Heart left ventricle (tissue), 16 donors: ENCODE results near the gene TLE4. TPM values are rescaled to one million over a fixed set of nuclear protein-coding genes. Genes with fewer than 3 reads are reported as not detected.

ENCODE experiments used
- ATAC-seq, 4 donors: fragments of 200-7000 bp; cut with Tn5 transposase; one replicate each; pipeline ENCODE4 v1.9.1; 2020 to 2022; ENCODE audit warnings: moderate library complexity in 4 of 4, mild to moderate bottlenecking in 3 of 4, moderate number of reproducible peaks in 1 of 4
- DNase-seq, 5 donors: peaks; one replicate each; pipeline ENCODE4 v3.0.0-alpha.2; 2020
- H3K27ac ChIP-seq, 12 donors: fragments of 200-600 bp; sonication (generic) in 4 of 12; one replicate each; pipeline versions ENCODE4 v1.5.0 to v1.8.0; 2016 to 2022; ENCODE audit warnings: mild to moderate bottlenecking in 2 of 12
- H3K27me3 ChIP-seq, 9 donors: fragments of 200-600 bp; sonication (generic) in 2 of 9; one replicate each; pipeline versions ENCODE4 v1.5.1 to v1.8.0; 2016 to 2022; ENCODE audit warnings: mild to moderate bottlenecking in 3 of 9
- H3K36me3 ChIP-seq, 9 donors: fragments of 200-600 bp; sonication (generic) in 2 of 9; one replicate each; pipeline versions ENCODE4 v1.5.0 to v1.8.0; 2018 to 2022; ENCODE audit warnings: mild to moderate bottlenecking in 2 of 9
- H3K4me1 ChIP-seq, 12 donors: fragments of 200-600 bp; sonication (generic) in 4 of 12; one replicate each; pipeline versions ENCODE4 v1.5.0 to v1.8.0; 2016 to 2022; ENCODE audit warnings: mild to moderate bottlenecking in 3 of 12
- H3K4me3 ChIP-seq, 12 donors: fragments of 200-600 bp; sonication (generic) in 4 of 12; one replicate each; pipeline versions ENCODE4 v1.5.0 to v1.8.0; 2017 to 2022; ENCODE audit warnings: mild to moderate bottlenecking in 9 of 12, moderate library complexity in 4 of 12
- H3K9me3 ChIP-seq, 12 donors: fragments of 200-600 bp; sonication (generic) in 4 of 12; one replicate each; pipeline versions ENCODE4 v1.5.0 to v1.8.0; 2016 to 2022; ENCODE audit warnings: mild to moderate bottlenecking in 1 of 12
- CTCF ChIP-seq, 12 donors: fragments of 200-600 bp; sonication (generic) in 4 of 12; IDR thresholded peaks; one replicate each; pipeline versions ENCODE4 v1.5.0 to v1.8.0; 2018 to 2022; ENCODE audit warnings: antibody characterized with exemption in 12 of 12, mild to moderate bottlenecking in 5 of 12
- POLR2A ChIP-seq, 2 donors: fragments of 450-650 bp; IDR thresholded peaks; one replicate each; pipeline ENCODE4 v1.6.1; 2017; ENCODE audit warnings: antibody characterized with exemption in 2 of 2, mild to moderate bottlenecking in 2 of 2, moderate library complexity in 2 of 2
- WGBS, 4 donors: extraction: QIAGEN DNeasy Blood & Tissue Kit in 2 of 4; methylation state at CpG; one replicate each; pipeline versions ENCODE4 v1.1.5 to v1.1.7; 2013 to 2018; 5-methylcytosine and 5-hydroxymethylcytosine counted together
- intact Hi-C, 10 donors: fragments of 100-400 bp; cut with DNase I; formaldehyde crosslinking; loops; one replicate each; pipeline versions ENCODE4 v1.11.1 to v1.14.2; 2022
- polyA plus RNA-seq, 2 donors: library from polyadenylated mRNA; stranded (reverse); fragments of 200-250 nt; gene quantifications; one replicate each; pipeline ENCODE4 v1.2.3, GENCODE V29; 2013
- total RNA-seq, 9 donors: library from RNA; depleted of rRNA in 2 of 9; stranded (reverse); fragments of >200 nt in 2 of 9; fragmentation: NEBNext Ultra II Directional in 3 of 9; extraction: Animal tissue kit (Norgen Biotek cat#: 25700) in 3 of 9; gene quantifications; one replicate each; pipeline versions ENCODE4 v1.1.0 to v1.2.4, GENCODE V29; 2016 to 2023
- donor health status: ischemic (EF 13 %, LVEDD 7.1; RV severe dilation, severe dysfunction).
- donor health status: healthy with polysubstance abuse.
- donor health status: DM: no; HTN: yes; CAD: no.
- donor health status: DM: no; HTN: no; CAD: no.
- donor health status: ischemic (EF 25% LVEDD 6.9; RV normal size, moderate dysfunction).
- donor health status: ischemic (EF 25% LVEDD 5.7; RV mildly dilated, moderate dysfunction).
- donor health status: healthy.
- donor health status: DM: yes; HTN: yes; CAD: no.
- donor health status: ischemic (EF 35%, LVEDD 5.7; RV mildly dilated, moderate dysfunction).
- donor health status: nonischemic (EF 11% LVEDD 7.7; RV severe dilation, severe dysfunction).
- donor health status: DM: yes; HTN: yes; CAD: no.
- donor health status: PGD.
- donor health status: ischemic (EF 29% LVEDD 5.4; RV normal size, mild dysfunction).
- donor health status: nonischemic (EF 23%, LVEDD 6.1; RV moderate dilation, normal function).

Gene TLE4
- total and polyA plus RNA-seq, 11 donors = 3.7 to 23.9 (median 13.8) TPM

GRCh38 chr9:79623799-79624721 lies 52.3 kb downstream of the TLE4 start:
- TF ChIP-seq CTCF (IDR thresholded peaks at IDR 0.05) = no peak
- no peak for TF ChIP-seq POLR2A (IDR thresholded peaks at IDR 0.05)
- 60 to 73% (median 70%) methylated on average over 6 of the region's 6 CpGs for WGBS, 4 donors
- ATAC-seq = peak; percentile 67 to 93 (median 89)
- no peaks in the 10 kb centered on the region for H3K27me3 ChIP-seq
- no peaks in the 10 kb centered on the region for H3K9me3 ChIP-seq
- H3K4me3 ChIP-seq = peak overlapping the region in 1 of 12 donors; percentile 10
- H3K4me1 ChIP-seq = peaks cover 0 to 22% (median 6%) of the 10 kb centered on the region in 12 donors
- DNase-seq = peak; percentile 36 to 63 (median 50)
- intact Hi-C loops = no loop called here
- H3K36me3 ChIP-seq = no peaks in the 10 kb centered on the region
- peak overlapping the region in 9 of 12 donors; percentile 6 to 78 (median 16) for H3K27ac ChIP-seq

DNA sequence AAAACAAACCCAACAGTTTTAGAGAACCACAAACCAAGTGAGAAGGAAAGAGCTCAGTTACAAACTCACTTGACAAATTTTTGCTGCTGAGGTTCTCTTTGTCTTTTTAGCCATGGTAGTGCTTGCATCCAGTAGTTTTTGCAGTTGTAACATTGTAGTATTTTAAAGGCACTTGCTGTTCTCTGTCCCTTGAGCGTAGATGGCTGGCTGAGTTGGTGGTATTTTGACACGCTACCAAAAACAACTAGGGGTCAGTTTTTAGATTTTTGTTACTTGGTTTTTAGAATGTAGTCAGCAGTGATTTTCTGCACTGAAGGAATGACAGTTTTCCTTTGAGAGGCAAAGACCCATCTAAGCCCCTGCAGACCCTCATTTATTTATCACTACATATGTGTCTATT lies 58.0 kb downstream of the TLE4 start:
- 91 to 94% (median 93%) methylated on average over 2 of the region's 2 CpGs for WGBS, 4 donors
- intact Hi-C loops = no loop called here
- Histone ChIP-seq H3K4me3 (no peak overlapping the region), H3K36me3 (no peaks in the 10 kb centered on the region), H3K27ac (no peak overlapping the region), H3K4me1 (peaks cover 0 to 12% (median under 1%) of the 10 kb centered on the region in 12 donors), H3K27me3 (no peaks in the 10 kb centered on the region), H3K9me3 (no peaks in the 10 kb centered on the region)
- TF ChIP-seq CTCF (IDR thresholded peaks at IDR 0.05) (no peak), POLR2A (IDR thresholded peaks at IDR 0.05) (no peak)
- ATAC-seq = no peak
- DNase-seq = no peak

GRCh38 chr9:79630521-79631403 lies 59.0 kb downstream of the TLE4 start:
- Histone ChIP-seq H3K27me3 (no peaks in the 10 kb centered on the region), H3K4me1 (peaks cover 0 to 7% (median 0%) of the 10 kb centered on the region in 12 donors), H3K9me3 (no peaks in the 10 kb centered on the region), H3K4me3 (no peak overlapping the region), H3K27ac (no peak overlapping the region), H3K36me3 (no peaks in the 10 kb centered on the region)
- intact Hi-C loops = no loop called here
- TF ChIP-seq CTCF (IDR thresholded peaks at IDR 0.05) (no peak), POLR2A (IDR thresholded peaks at IDR 0.05) (no peak)
- ATAC-seq = no peak
- DNase-seq = no peak
- 86 to 88% (median 87%) methylated on average over 5 of the region's 5 CpGs for WGBS, 4 donors

GRCh38 chr9:79632060-79632459 lies 60.3 kb downstream of the TLE4 start:
- TF ChIP-seq POLR2A (IDR thresholded peaks at IDR 0.05) (no peak), CTCF (IDR thresholded peaks at IDR 0.05) (no peak)
- Histone ChIP-seq H3K27ac (no peak overlapping the region), H3K9me3 (no peaks in the 10 kb centered on the region), H3K4me3 (no peak overlapping the region), H3K4me1 (peaks cover 0 to 7% (median 0%) of the 10 kb centered on the region in 12 donors), H3K36me3 (no peaks in the 10 kb centered on the region), H3K27me3 (no peaks in the 10 kb centered on the region)
- intact Hi-C loops = no loop called here
- no peak for DNase-seq
- no peak for ATAC-seq
- WGBS, 4 donors = 95 to 99% (median 97%) methylated on average over 5 of the region's 5 CpGs
